CD4-positive, alpha-beta T cell (primary cell): ENCODE data around the gene NEK4. TPM values are rescaled to one million over a fixed set of nuclear protein-coding genes. Genes with fewer than 3 reads are reported as not detected.

ENCODE experiments used
- ATAC-seq: fragments of 200-7000 bp; cut with Tn5 transposase; one replicate; pipeline ENCODE4 v1.10.0; 2022; ENCODE audit warnings: mild to moderate bottlenecking; ENCODE audit not compliant: poor library complexity
- CTCF ChIA-PET: fragments of 350-600 bp; sonication (Branson Sonifier 250); formaldehyde crosslinking; loops from one replicate; lab custom pipeline; 2021; ENCODE audit warnings: antibody characterized with exemption, inconsistent platforms; lab: Charles Lee
- POLR2A ChIA-PET: fragments of 350-600 bp; sonication (Branson Sonifier 250); formaldehyde crosslinking; loops from one replicate; lab custom pipeline; 2021; ENCODE audit warnings: antibody characterized with exemption, inconsistent platforms; lab: Charles Lee
- DNase-seq, 14 experiments: peaks; one replicate each; pipeline ENCODE4 v3.0.0-alpha.2; 2013 to 2020; ENCODE audit warnings: mixed read lengths in 2 of 14
- H3K27ac ChIP-seq, 2 donors: one replicate each; pipeline versions ENCODE4 v1.5.1 to v1.7.0; 2013; ENCODE audit warnings: low read length in 2 of 2, low read depth in 1 of 2, mild to moderate bottlenecking in 1 of 2
- H3K27me3 ChIP-seq, 2 experiments: 1 replicate in 1 of 2; 2 replicates in 1 of 2; pipeline versions ENCODE4 v1.6.1 to v1.7.0; 2013; ENCODE audit warnings: low read length in 2 of 2, control low read depth in 1 of 2, mild to moderate bottlenecking in 1 of 2, moderate library complexity in 1 of 2; ENCODE audit not compliant: insufficient read depth in 2 of 2, control insufficient read depth in 1 of 2
- H3K36me3 ChIP-seq: one replicate; pipeline ENCODE4 v1.6.1; 2013; ENCODE audit warnings: low read length, control low read depth; ENCODE audit not compliant: insufficient read depth
- H3K4me1 ChIP-seq: one replicate; pipeline ENCODE4 v1.6.1; 2013; ENCODE audit warnings: low read length, control low read depth; ENCODE audit not compliant: insufficient read depth
- H3K4me3 ChIP-seq: one replicate; pipeline ENCODE4 v1.5.1; 2013; ENCODE audit warnings: mild to moderate bottlenecking, low read length, moderate library complexity
- H3K9me3 ChIP-seq, 2 experiments: 1 replicate in 1 of 2; 2 replicates in 1 of 2; pipeline versions ENCODE4 v1.6.1 to v1.7.0; 2013; ENCODE audit warnings: low read length in 2 of 2, mild to moderate bottlenecking in 2 of 2, control low read depth in 1 of 2, moderate library complexity in 1 of 2; ENCODE audit not compliant: control insufficient read depth in 1 of 2, insufficient read depth in 1 of 2
- H3K27ac Mint-ChIP-seq: one replicate; pipeline ENCODE4 v1.8.0; 2020; ENCODE audit warnings: mixed read lengths
- H3K27me3 Mint-ChIP-seq: one replicate; pipeline ENCODE4 v1.8.0; 2021; ENCODE audit warnings: mixed read lengths
- H3K36me3 Mint-ChIP-seq: one replicate; pipeline ENCODE4 v1.8.0; 2021; ENCODE audit warnings: low read depth, mixed read lengths
- H3K4me1 Mint-ChIP-seq: one replicate; pipeline ENCODE4 v1.8.0; 2021; ENCODE audit warnings: low read depth, mixed read lengths
- H3K4me3 Mint-ChIP-seq: one replicate; pipeline ENCODE4 v1.8.0; 2020; ENCODE audit warnings: mild to moderate bottlenecking, mixed read lengths
- H3K9me3 Mint-ChIP-seq: one replicate; pipeline ENCODE4 v1.8.0; 2020; ENCODE audit warnings: mixed read lengths
- CTCF ChIP-seq: fragments of 200-600 bp; IDR thresholded peaks from one replicate; pipeline ENCODE4 v1.8.0; 2022; ENCODE audit warnings: antibody characterized with exemption, mild to moderate bottlenecking
- intact Hi-C, 2 experiments: fragments of 100-400 bp; cut with DNase I in 1 of 2; cut with micrococcal nuclease in 1 of 2; formaldehyde crosslinking; loops; one replicate each; pipeline versions ENCODE4 v1.15.1 to v1.9.0; 2023 to 2025; cut with DNase I, micrococcal nuclease
- total RNA-seq, 174 experiments: library from RNA in 2 of 174; stranded (reverse) in 2 of 174; gene quantifications; one replicate each; pipeline ENCODE4 v1.2.3 and lab custom pipeline; 2021 to 2026

The NEK4 gene
- total RNA-seq, 2 experiments from 2014 or later, result 6.1 to 6.9 TPM

- Histone ChIP-seq H3K4me3 (no peak overlapping the region), H3K4me1 (no peaks in the 10 kb centered on the region), H3K9me3 (no peaks in the 10 kb centered on the region), H3K27ac (no peak overlapping the region), H3K36me3 (peaks cover 19% of the 10 kb centered on the region), H3K27me3 (no peaks in the 10 kb centered on the region)
- ChIA-PET POLR2A (interaction anchor here (0.6 kb wide), 1 partner anchor 29 kb away, joined by 3 read pairs; the partner anchor contains the start of gene PBRM1), CTCF (no interaction called here)
- Mint-ChIP-seq H3K9me3 (no peaks in the 10 kb centered on the region), H3K27me3 (no peaks in the 10 kb centered on the region), H3K27ac (no peak overlapping the region), H3K4me3 (no peak overlapping the region), H3K36me3 (peaks cover 30% of the 10 kb centered on the region), H3K4me1 (peaks cover 2% of the 10 kb centered on the region)
- DNase-seq (peak in 1 of 14 experiments; percentile 24), ATAC-seq (no peak)
- intact Hi-C loops, result no loop called here
- no peak for TF ChIP-seq CTCF
These were observed 56.1 kb downstream of the NEK4 start for GRCh38 chr3:52714335-52715302.

- POLR2A ChIA-PET, result no interaction called here
- peaks cover 8% of the 10 kb centered on the region for H3K4me1 Mint-ChIP-seq
These were observed 58.2 kb downstream of the NEK4 start for GRCh38 chr3:52712291-52713212.

More at GRCh38 chr3:52712291-52713212, 58.2 kb downstream of the NEK4 start:
- Mint-ChIP-seq H3K36me3 (peaks cover 42% of the 10 kb centered on the region), H3K27me3 (no peaks in the 10 kb centered on the region), H3K27ac (peak overlapping the region; percentile 51), H3K9me3 (no peaks in the 10 kb centered on the region), H3K4me3 (no peak overlapping the region)
- Histone ChIP-seq H3K9me3 (no peaks in the 10 kb centered on the region), H3K27ac (no peak overlapping the region), H3K4me3 (no peak overlapping the region), H3K4me1 (peaks cover 1% of the 10 kb centered on the region), H3K36me3 (peaks cover 29% of the 10 kb centered on the region), H3K27me3 (no peaks in the 10 kb centered on the region)
- intact Hi-C loops, result no loop called here
- CTCF ChIA-PET, result no interaction called here
- ATAC-seq (no peak), DNase-seq (no peak)
- TF ChIP-seq CTCF, result no peak
